Neural cell (in vitro differentiated cells): Measurements from ENCODE around the gene OR2D3. TPM values are rescaled to one million over a fixed set of nuclear protein-coding genes. Genes with fewer than 3 reads are reported as not detected.

Experiments used
- H2AFZ ChIP-seq: fragments of 200-600, 300-800 bp; sonication (generic), shearing (Covaris generic); 2 replicates; pipeline ENCODE4 v1.6.0; 2014; ENCODE audit warnings: low read depth, mild to moderate bottlenecking, antibody characterized with exemption, low read length, moderate library complexity
- H3F3A ChIP-seq: fragments of 200-600 bp; shearing (Covaris generic); 2 replicates; pipeline ENCODE4 v1.6.1; 2016; ENCODE audit warnings: mild to moderate bottlenecking, moderate library complexity, mixed read lengths, antibody characterized with exemption, low read length; ENCODE audit not compliant: insufficient read depth, poor library complexity, severe bottlenecking
- H3K27ac ChIP-seq: fragments of 200-600, 300-800 bp; sonication (generic), shearing (Covaris generic); 2 replicates; pipeline ENCODE4 v1.5.1; 2014; ENCODE audit warnings: mild to moderate bottlenecking, low read length, moderate library complexity
- H3K27me3 ChIP-seq: fragments of 300-800, 200-600 bp; sonication (generic), shearing (Covaris generic); 2 replicates; pipeline ENCODE4 v1.6.0; 2014; ENCODE audit warnings: mild to moderate bottlenecking, low read depth, low read length, moderate library complexity; ENCODE audit not compliant: insufficient read depth
- H3K36me3 ChIP-seq: fragments of 300-800, 200-600 bp; sonication (generic), shearing (Covaris generic); 2 replicates; pipeline ENCODE4 v1.5.1; 2014; ENCODE audit warnings: mild to moderate bottlenecking, antibody characterized with exemption, low read length, moderate library complexity; ENCODE audit not compliant: insufficient read depth
- H3K4me2 ChIP-seq: fragments of 300-800, 200-600 bp; sonication (generic), shearing (Covaris generic); 2 replicates; pipeline ENCODE4 v1.6.0; 2014; ENCODE audit warnings: mild to moderate bottlenecking, low read length
- H3K4me3 ChIP-seq: fragments of 300-800, 200-600 bp; sonication (generic), shearing (Covaris generic); 2 replicates; pipeline ENCODE4 v1.5.1; 2014; ENCODE audit warnings: mild to moderate bottlenecking, low read length, moderate library complexity
- H3K79me2 ChIP-seq: fragments of 200-600 bp; shearing (Covaris generic); replicated peaks from 2 replicates; pipeline ENCODE4 v1.6.0; 2014; ENCODE audit warnings: mild to moderate bottlenecking, low read length, moderate library complexity; ENCODE audit not compliant: insufficient read depth
- H3K9ac ChIP-seq: fragments of 300-800, 200-600 bp; sonication (generic), shearing (Covaris generic); 2 replicates; pipeline ENCODE4 v1.6.1; 2016; ENCODE audit warnings: mild to moderate bottlenecking, low read length, mixed read lengths
- H3K9me2 ChIP-seq: fragments of 200-600 bp; shearing (Covaris generic); 2 replicates; pipeline ENCODE4 v1.6.1; 2016; ENCODE audit warnings: mild to moderate bottlenecking, low read length, mixed read lengths; ENCODE audit not compliant: insufficient read depth
- H3K9me3 ChIP-seq: fragments of 200-600, 300-800 bp; sonication (generic), shearing (Covaris generic); 2 replicates; pipeline ENCODE4 v1.6.1; 2016; ENCODE audit warnings: mild to moderate bottlenecking, mixed run types, low read length, moderate library complexity, mixed read lengths
- H4K20me1 ChIP-seq: fragments of 200-600 bp; shearing (Covaris generic); 2 replicates; pipeline ENCODE4 v1.6.1; 2016; ENCODE audit warnings: mild to moderate bottlenecking, mixed run types; ENCODE audit not compliant: insufficient read depth
- CTCF ChIP-seq: fragments of 450-650 bp; IDR thresholded peaks from 2 replicates; pipeline ENCODE4 v1.5.1; 2014; ENCODE audit warnings: antibody characterized with exemption, mild to moderate bottlenecking, moderate library complexity; ENCODE audit not compliant: poor library complexity, severe bottlenecking
- EP300 ChIP-seq: fragments of 450-650 bp; conservative IDR thresholded peaks from 2 replicates; pipeline ENCODE4 v1.6.1; 2014; ENCODE audit warnings: antibody characterized with exemption, mild to moderate bottlenecking, moderate library complexity; ENCODE audit not compliant: poor library complexity, severe bottlenecking
- EZH2 ChIP-seq: fragments of 200-600, 300-800 bp; shearing (Covaris generic), sonication (generic); IDR thresholded peaks from 2 replicates; pipeline ENCODE4 v1.6.1; 2014; ENCODE audit warnings: antibody characterized with exemption, low read length, borderline replicate concordance, mild to moderate bottlenecking; ENCODE audit not compliant: insufficient read depth, poor library complexity, severe bottlenecking
- MXI1 ChIP-seq: fragments of 450-650 bp; conservative IDR thresholded peaks from 2 replicates; pipeline ENCODE4 v1.6.1; 2014; ENCODE audit warnings: antibody characterized with exemption, mild to moderate bottlenecking; ENCODE audit not compliant: poor library complexity, severe bottlenecking
- POLR2AphosphoS5 ChIP-seq: IDR thresholded peaks from 2 replicates; pipeline ENCODE4 v1.6.1; 2012
- RAD21 ChIP-seq: fragments of 450-650 bp; conservative IDR thresholded peaks from 2 replicates; pipeline ENCODE4 v1.6.1; 2014; ENCODE audit warnings: antibody characterized with exemption, mild to moderate bottlenecking, moderate library complexity
- SMC3 ChIP-seq: fragments of 450-650 bp; conservative IDR thresholded peaks from 2 replicates; pipeline ENCODE4 v1.6.1; 2014; ENCODE audit warnings: antibody characterized with exemption, mild to moderate bottlenecking, moderate library complexity; ENCODE audit not compliant: poor library complexity
- TAF1 ChIP-seq: IDR thresholded peaks from 2 replicates; pipeline ENCODE4 v1.6.1; 2012; ENCODE audit warnings: low read depth
- polyA plus RNA-seq: library from polyadenylated mRNA; depleted of rRNA; stranded (reverse); fragments of >200 nt; gene quantifications from 2 replicates; pipeline ENCODE4 v1.2.3, GENCODE V29; 2014
- TF ChIP-seq, protein P1 (sequence below): IDR thresholded peaks from 2 replicates; pipeline ENCODE4 v1.6.1; 2012; ENCODE audit warnings: borderline replicate concordance

OR2D3 gene
- polyA plus RNA-seq, 1 donor from 2014 or later: not detected

DNA sequence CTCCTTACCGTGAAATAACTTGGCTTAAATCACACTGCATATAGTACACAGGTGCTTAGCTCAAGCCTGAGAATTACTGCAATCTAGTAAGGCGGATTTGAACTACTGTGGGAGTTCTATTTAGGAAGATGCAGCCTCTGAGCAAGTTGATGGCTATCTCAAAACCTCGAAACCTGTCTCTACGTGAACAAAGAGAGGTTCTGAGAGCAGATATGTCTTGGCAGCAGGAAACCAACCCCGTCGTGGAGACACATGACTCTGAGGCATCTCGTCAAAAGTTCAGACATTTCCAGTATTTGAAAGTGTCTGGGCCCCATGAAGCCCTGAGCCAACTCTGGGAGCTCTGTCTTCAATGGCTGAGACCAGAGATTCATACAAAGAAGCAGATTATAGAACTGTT, 11.3 kb downstream of the OR2D3 start:
- Histone ChIP-seq H3K27me3 (peaks cover 4% of the 10 kb centered on the region), H3K9ac (no peak overlapping the region), H3F3A (no peaks in the 10 kb centered on the region), H3K36me3 (no peaks in the 10 kb centered on the region), H2AFZ (no peak overlapping the region), H3K9me3 (no peaks in the 10 kb centered on the region), H3K27ac (no peak overlapping the region), H3K79me2 (no peaks in the 10 kb centered on the region), H3K4me3 (no peak overlapping the region), H4K20me1 (no peaks in the 10 kb centered on the region), H3K9me2 (no peaks in the 10 kb centered on the region), H3K4me2 (no peak overlapping the region)
- TF ChIP-seq RAD21 (no peak), EP300 (no peak), POLR2AphosphoS5 (no peak), TAF1 (no peak), SMC3 (no peak), EZH2 (no peak), MXI1 (no peak)
- TF ChIP-seq, protein P1, sequence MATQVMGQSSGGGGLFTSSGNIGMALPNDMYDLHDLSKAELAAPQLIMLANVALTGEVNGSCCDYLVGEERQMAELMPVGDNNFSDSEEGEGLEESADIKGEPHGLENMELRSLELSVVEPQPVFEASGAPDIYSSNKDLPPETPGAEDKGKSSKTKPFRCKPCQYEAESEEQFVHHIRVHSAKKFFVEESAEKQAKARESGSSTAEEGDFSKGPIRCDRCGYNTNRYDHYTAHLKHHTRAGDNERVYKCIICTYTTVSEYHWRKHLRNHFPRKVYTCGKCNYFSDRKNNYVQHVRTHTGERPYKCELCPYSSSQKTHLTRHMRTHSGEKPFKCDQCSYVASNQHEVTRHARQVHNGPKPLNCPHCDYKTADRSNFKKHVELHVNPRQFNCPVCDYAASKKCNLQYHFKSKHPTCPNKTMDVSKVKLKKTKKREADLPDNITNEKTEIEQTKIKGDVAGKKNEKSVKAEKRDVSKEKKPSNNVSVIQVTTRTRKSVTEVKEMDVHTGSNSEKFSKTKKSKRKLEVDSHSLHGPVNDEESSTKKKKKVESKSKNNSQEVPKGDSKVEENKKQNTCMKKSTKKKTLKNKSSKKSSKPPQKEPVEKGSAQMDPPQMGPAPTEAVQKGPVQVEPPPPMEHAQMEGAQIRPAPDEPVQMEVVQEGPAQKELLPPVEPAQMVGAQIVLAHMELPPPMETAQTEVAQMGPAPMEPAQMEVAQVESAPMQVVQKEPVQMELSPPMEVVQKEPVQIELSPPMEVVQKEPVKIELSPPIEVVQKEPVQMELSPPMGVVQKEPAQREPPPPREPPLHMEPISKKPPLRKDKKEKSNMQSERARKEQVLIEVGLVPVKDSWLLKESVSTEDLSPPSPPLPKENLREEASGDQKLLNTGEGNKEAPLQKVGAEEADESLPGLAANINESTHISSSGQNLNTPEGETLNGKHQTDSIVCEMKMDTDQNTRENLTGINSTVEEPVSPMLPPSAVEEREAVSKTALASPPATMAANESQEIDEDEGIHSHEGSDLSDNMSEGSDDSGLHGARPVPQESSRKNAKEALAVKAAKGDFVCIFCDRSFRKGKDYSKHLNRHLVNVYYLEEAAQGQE: no peak

DNA sequence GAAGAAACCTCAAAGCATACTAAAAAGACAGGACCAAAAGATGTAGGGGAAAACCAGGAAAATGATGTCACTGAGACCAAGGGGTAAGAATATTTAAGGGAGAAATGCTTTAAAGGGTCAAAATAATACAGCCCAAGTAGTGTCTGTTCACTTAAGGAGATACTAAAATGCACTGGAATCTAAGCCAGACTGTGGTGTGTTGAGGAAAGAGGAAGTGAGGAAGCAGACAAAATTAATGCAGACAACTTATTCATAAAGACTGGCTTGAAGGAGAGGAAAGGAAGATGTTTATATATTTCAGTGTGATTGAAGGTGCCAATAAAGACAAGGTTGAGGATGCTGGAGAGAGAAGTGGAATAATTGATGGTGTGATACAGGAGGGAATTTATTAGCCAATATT, 21.2 kb downstream of the OR2D3 start:
- TF ChIP-seq CTCF: no peak
- no peak for TF ChIP-seq EP300
- no peak for TF ChIP-seq POLR2AphosphoS5
- no peak for TF ChIP-seq RAD21
- no peak for TF ChIP-seq SMC3
- TF ChIP-seq, protein P1: no peak
- no peak for TF ChIP-seq EZH2
- no peak for TF ChIP-seq TAF1
- no peak for TF ChIP-seq MXI1
- no peaks in the 10 kb centered on the region for H3F3A ChIP-seq
- no peak overlapping the region for H3K4me2 ChIP-seq
- no peaks in the 10 kb centered on the region for H3K9me2 ChIP-seq
- no peaks in the 10 kb centered on the region for H3K36me3 ChIP-seq
- no peak overlapping the region for H3K9ac ChIP-seq
- no peak overlapping the region for H3K4me3 ChIP-seq
- no peaks in the 10 kb centered on the region for H4K20me1 ChIP-seq
- no peak overlapping the region for H2AFZ ChIP-seq
- no peaks in the 10 kb centered on the region for H3K79me2 ChIP-seq
- H3K9me3 ChIP-seq: no peaks in the 10 kb centered on the region
- no peak overlapping the region for H3K27ac ChIP-seq
- no peaks in the 10 kb centered on the region for H3K27me3 ChIP-seq
